Metanephros (tissue), 1 donor: ENCODE data around the gene ZNF560. TPM values are rescaled to one million over a fixed set of nuclear protein-coding genes. Genes with fewer than 3 reads are reported as not detected.

ENCODE experiments used
- total RNA-seq: library from RNA; depleted of rRNA; stranded (reverse); fragments of >200 nt; gene quantifications from one replicate; pipeline ENCODE4 v1.2.3, GENCODE V29; 2014

The ZNF560 gene
- total RNA-seq, result not detected

DNA sequence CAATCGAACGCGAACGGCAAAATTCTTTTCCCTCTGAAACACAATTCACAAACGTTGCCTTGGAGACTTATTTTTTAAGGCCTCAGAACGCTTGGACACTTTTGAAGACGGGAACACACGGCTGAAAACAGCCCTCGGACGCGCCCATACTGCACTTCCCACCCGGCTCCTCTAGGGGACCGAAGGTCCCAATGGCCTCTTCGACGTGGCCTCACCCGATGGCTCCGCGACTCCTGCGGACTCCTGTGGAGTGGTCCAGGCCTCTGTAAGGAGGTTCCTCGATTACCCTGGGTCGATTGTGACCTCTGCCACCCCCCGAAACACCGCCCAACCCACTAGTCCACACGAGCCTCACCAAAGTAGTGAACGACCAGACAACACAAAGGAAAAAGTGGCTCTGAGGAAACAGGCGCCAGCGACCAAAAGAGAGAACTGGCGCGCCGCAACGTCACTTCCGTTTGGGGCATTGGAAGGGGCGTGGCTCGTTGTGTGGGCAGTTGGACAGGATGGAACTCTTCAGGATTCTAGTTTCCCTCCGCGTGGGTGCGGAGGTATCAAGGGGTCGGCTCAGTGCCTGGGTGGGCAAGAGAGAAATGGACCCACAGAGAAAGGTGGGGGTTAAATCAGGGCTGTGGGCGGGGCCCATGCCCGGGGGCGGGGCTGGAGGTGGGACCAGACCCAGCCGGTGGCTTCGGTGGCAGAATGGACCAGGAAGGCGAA is at the start of gene ZNF560:
Gene ZNF560, minus strand, starts transcription at position 434 of the 720 bp plus-strand sequence. CDS start 23,303 bp downstream, outside the sequence.

DNA sequence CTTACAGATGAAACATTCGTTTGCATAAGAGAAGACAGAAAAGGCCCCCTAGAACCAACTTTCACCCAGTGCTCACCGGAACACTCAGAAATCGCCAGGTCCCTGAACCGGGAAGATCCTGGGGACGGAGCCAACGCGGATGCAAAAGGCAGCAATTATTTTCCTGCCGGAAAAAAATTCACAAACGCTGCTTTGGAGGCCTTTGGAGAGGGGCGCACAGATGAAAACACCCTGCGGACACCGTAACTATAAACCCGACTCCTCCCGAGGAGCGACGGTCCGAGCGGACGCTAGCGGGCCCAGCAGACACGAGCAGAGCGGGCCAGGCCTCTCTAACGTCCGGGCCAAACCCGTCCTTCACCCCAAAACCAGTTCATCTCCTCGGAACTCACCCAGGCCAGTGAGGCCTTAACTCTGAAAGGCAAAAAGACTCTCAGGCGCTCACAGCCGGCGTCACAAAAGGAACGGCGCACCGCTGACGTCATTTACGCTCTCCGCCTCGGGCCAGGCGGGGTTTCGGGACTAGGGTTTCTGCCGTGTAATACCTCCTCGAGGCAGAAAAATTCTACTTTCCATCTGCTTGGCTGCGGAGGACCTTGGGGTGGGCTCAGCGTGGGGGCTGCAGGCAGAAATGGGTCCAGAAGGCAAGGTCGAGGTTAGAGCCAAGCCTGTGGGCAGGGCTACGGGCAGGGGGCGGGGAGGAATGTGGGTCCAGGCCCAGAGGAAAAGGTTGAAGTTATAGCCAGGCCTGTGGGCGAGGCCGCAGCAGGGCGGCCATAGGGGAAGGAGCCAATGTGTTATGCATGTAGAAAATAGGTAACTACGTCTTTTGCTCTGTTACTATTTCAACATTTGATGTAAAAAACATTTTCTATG is 40.0 kb upstream of the ZNF560 start, which contains the start of gene ZNF426:
Gene ZNF426, minus strand, starts transcription at position 463 of the 876 bp plus-strand sequence. CDS start 2,413 bp downstream, outside the sequence.

GRCh38 chr19:9435279-9436268 is 62.8 kb downstream of the ZNF560 start, which contains the start of gene ZNF266:
Gene ZNF266 (minus strand): TSS chr19:9435573. CDS start chr19:9420089, 15,484 bp downstream.

Other genes with a start within 250 kb of the ZNF560 start
- not detected for gene OR7E24, start 247.7 kb downstream of the ZNF560 start, total RNA-seq
- gene ZNF699, start 188.8 kb downstream of the ZNF560 start, total RNA-seq, result 11.2 TPM
- 39.2 TPM for gene ZNF559, start 174.4 kb downstream of the ZNF560 start, total RNA-seq
- 7.1 TPM for gene ZNF177, start 135.6 kb downstream of the ZNF560 start, total RNA-seq
- 21.4 TPM for gene ZNF266, start 63.0 kb downstream of the ZNF560 start, total RNA-seq
- 21.9 TPM for gene ZNF426, start 40.0 kb upstream of the ZNF560 start, total RNA-seq
- 47.3 TPM for gene ZNF121, start 85.9 kb upstream of the ZNF560 start, total RNA-seq
- 42.0 TPM for gene ZNF561, start 122.6 kb upstream of the ZNF560 start, total RNA-seq
- gene ZNF562, start 176.5 kb upstream of the ZNF560 start, total RNA-seq, result 35.2 TPM